Fibroblast of lung (primary cell): ENCODE data around the gene VTI1A. TPM values are rescaled to one million over a fixed set of nuclear protein-coding genes. Genes with fewer than 3 reads are reported as not detected.

Source experiments
- DNase-seq, 2 donors: peaks; one replicate each; pipeline versions ENCODE4 v3.0.0 to v3.0.0-alpha.2; 2010; ENCODE audit warnings: low read depth in 2 of 2
- H2AFZ ChIP-seq: 2 replicates; pipeline ENCODE4 v1.5.1; 2012; ENCODE audit warnings: low read length, control low read depth, inconsistent platforms
- H3K27ac ChIP-seq: 2 replicates; pipeline ENCODE4 v1.5.1; 2011; ENCODE audit warnings: low read length, control low read depth; ENCODE audit not compliant: insufficient read depth
- H3K27me3 ChIP-seq: 2 replicates; pipeline ENCODE4 v1.5.1; 2011; ENCODE audit warnings: mild to moderate bottlenecking, low read length; ENCODE audit not compliant: control insufficient read depth, insufficient read depth
- H3K36me3 ChIP-seq: 2 replicates; pipeline ENCODE4 v1.5.1; 2011; ENCODE audit warnings: low read length; ENCODE audit not compliant: control insufficient read depth, insufficient read depth
- H3K4me1 ChIP-seq: 2 replicates; pipeline ENCODE4 v1.5.1; 2011; ENCODE audit warnings: low read length; ENCODE audit not compliant: control insufficient read depth, insufficient read depth; ENCODE audit errors: extremely low read depth
- H3K4me2 ChIP-seq: 2 replicates; pipeline ENCODE4 v1.5.1; 2011; ENCODE audit warnings: low read length, control low read depth; ENCODE audit not compliant: insufficient read depth; ENCODE audit errors: extremely low read depth
- H3K4me3 ChIP-seq, 4 experiments: fragments of 200-600 bp in 1 of 4; sonication (generic) in 1 of 4; replicated peaks in 1 of 4; 2 replicates each; pipeline ENCODE4 v1.5.1; 2011 to 2016; ENCODE audit warnings: low read length in 4 of 4, low read depth in 3 of 4, mild to moderate bottlenecking in 3 of 4, control low read depth in 2 of 4, inconsistent platforms in 1 of 4, mixed read lengths in 1 of 4; ENCODE audit not compliant: insufficient read depth in 1 of 4; ENCODE audit errors: control extremely low read depth in 1 of 4
- H3K79me2 ChIP-seq: 2 replicates; pipeline ENCODE4 v1.5.1; 2012; ENCODE audit warnings: mild to moderate bottlenecking, low read length, inconsistent platforms; ENCODE audit not compliant: control insufficient read depth, insufficient read depth
- H3K9ac ChIP-seq: 2 replicates; pipeline ENCODE4 v1.5.1; 2011; ENCODE audit warnings: mild to moderate bottlenecking, low read length, control low read depth; ENCODE audit not compliant: insufficient read depth
- H3K9me3 ChIP-seq: 2 replicates; pipeline ENCODE4 v1.5.1; 2012; ENCODE audit warnings: low read depth, low read length; ENCODE audit not compliant: control insufficient read depth, insufficient read depth
- H4K20me1 ChIP-seq: 2 replicates; pipeline ENCODE4 v1.5.1; 2011; ENCODE audit warnings: low read length; ENCODE audit not compliant: control insufficient read depth, insufficient read depth; ENCODE audit errors: extremely low read depth
- EZH2 ChIP-seq: IDR thresholded peaks from 2 replicates; pipeline ENCODE4 v1.5.1; 2012; ENCODE audit warnings: low read length, control low read depth, mild to moderate bottlenecking; ENCODE audit errors: missing control alignments
- polyA plus RNA-seq, 2 donors: library from polyadenylated mRNA; depleted of rRNA in 1 of 2; stranded (reverse) in 1 of 2; unstranded in 1 of 2; fragments of >200 nt; gene quantifications; 2 replicates each; pipeline ENCODE4 v1.2.1, GENCODE V29; 2011 to 2012; ENCODE audit warnings: missing spikeins in 1 of 2
- total RNA-seq: library from RNA; depleted of rRNA; stranded (reverse); fragments of >200 nt; gene quantifications from 2 replicates; pipeline ENCODE4 v1.2.1, GENCODE V29; 2014
- TF ChIP-seq, protein P1 (sequence below), 2 donors: IDR thresholded peaks in 1 of 2; conservative IDR thresholded peaks in 1 of 2; 1 replicate in 1 of 2; 2 replicates in 1 of 2; pipeline ENCODE4 v1.5.1; 2011 to 2012; ENCODE audit warnings: low read length in 2 of 2, control low read depth in 1 of 2, inconsistent platforms in 1 of 2, low read depth in 1 of 2, mild to moderate bottlenecking in 1 of 2

VTI1A gene
- total and polyA plus RNA-seq, 2 donors (not counting 1 experiment from before 2014, with no cell fraction given) = 19.1 to 30.9 TPM

DNA sequence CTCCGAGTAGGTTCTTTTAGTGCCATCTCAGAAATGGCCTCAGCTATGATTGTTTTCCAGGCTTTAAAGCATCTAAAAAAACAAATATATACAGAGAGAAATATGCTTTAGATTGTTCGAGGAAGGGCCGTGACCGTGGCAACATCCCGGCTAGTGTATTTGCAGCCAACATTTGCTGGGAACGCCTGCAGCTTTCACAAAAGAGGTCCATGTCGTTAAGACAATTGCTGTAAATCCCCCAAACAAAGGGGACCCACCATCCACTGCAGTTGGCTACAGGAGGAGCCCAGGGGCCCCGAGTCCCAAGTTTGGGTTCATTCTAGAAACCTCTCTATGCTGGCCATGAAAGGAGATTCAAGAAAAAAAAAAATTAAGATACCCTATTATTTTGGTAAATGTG, 350.2 kb downstream of the VTI1A start:
- peaks cover 2% of the 10 kb centered on the region for H3K4me1 ChIP-seq
- TF ChIP-seq, protein P1, sequence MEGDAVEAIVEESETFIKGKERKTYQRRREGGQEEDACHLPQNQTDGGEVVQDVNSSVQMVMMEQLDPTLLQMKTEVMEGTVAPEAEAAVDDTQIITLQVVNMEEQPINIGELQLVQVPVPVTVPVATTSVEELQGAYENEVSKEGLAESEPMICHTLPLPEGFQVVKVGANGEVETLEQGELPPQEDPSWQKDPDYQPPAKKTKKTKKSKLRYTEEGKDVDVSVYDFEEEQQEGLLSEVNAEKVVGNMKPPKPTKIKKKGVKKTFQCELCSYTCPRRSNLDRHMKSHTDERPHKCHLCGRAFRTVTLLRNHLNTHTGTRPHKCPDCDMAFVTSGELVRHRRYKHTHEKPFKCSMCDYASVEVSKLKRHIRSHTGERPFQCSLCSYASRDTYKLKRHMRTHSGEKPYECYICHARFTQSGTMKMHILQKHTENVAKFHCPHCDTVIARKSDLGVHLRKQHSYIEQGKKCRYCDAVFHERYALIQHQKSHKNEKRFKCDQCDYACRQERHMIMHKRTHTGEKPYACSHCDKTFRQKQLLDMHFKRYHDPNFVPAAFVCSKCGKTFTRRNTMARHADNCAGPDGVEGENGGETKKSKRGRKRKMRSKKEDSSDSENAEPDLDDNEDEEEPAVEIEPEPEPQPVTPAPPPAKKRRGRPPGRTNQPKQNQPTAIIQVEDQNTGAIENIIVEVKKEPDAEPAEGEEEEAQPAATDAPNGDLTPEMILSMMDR (conservative IDR thresholded peaks at IDR 0.05 in 1 of 2, IDR thresholded peaks at IDR 0.05 in 1 of 2; ENCODE audit: low read depth in 1 of 2, low read length in 2 of 2) = no peak
- TF ChIP-seq EZH2 = no peak

DNA sequence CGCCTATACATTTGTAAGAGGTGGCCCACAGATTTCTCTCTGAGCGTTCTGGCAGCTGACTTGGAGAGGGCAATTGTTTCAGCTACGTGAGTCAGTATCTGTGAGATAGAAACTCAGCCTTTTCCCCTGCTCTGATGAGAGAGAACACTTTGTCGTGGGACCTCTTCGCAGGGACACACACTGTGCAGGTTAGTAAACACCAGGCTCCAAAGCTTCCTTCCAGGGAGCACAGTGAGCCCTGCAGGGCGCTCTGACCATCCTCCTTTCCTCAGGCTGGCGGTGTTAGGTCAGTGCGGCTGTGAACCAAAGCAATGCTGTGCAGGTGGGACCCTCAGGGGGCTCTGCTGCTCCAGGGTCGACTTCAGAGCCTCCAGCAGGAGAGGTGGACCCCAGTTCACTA, 350.8 kb downstream of the VTI1A start:
- no peaks in the 10 kb centered on the region for H3K9me3 ChIP-seq
- H4K20me1 ChIP-seq = no peaks in the 10 kb centered on the region
- H3K79me2 ChIP-seq = no peaks in the 10 kb centered on the region
- no peak overlapping the region for H3K4me2 ChIP-seq
- TF ChIP-seq EZH2 = no peak
- TF ChIP-seq, protein P1 (conservative IDR thresholded peaks at IDR 0.05 in 1 of 2, IDR thresholded peaks at IDR 0.05 in 1 of 2; ENCODE audit: low read depth in 1 of 2, low read length in 2 of 2) = no peak
- H3K4me3 ChIP-seq = no peak overlapping the region
- no peak overlapping the region for H3K9ac ChIP-seq
- H3K27ac ChIP-seq = no peak overlapping the region
- peaks cover 2% of the 10 kb centered on the region for H3K4me1 ChIP-seq
- no peaks in the 10 kb centered on the region for H3K36me3 ChIP-seq
- no peak overlapping the region for H2AFZ ChIP-seq
- no peaks in the 10 kb centered on the region for H3K27me3 ChIP-seq
- no peak for DNase-seq

More for the DNA sequence above, 350.2 kb downstream of the VTI1A start:
- no peaks in the 10 kb centered on the region for H3K27me3 ChIP-seq
- no peak overlapping the region for H3K4me3 ChIP-seq
- H3K9me3 ChIP-seq = no peaks in the 10 kb centered on the region
- DNase-seq = no peak
- H4K20me1 ChIP-seq = no peaks in the 10 kb centered on the region
- no peak overlapping the region for H3K9ac ChIP-seq
- H3K79me2 ChIP-seq = no peaks in the 10 kb centered on the region
- H3K36me3 ChIP-seq = no peaks in the 10 kb centered on the region
- no peak overlapping the region for H3K4me2 ChIP-seq
- no peak overlapping the region for H2AFZ ChIP-seq
- no peak overlapping the region for H3K27ac ChIP-seq

DNA sequence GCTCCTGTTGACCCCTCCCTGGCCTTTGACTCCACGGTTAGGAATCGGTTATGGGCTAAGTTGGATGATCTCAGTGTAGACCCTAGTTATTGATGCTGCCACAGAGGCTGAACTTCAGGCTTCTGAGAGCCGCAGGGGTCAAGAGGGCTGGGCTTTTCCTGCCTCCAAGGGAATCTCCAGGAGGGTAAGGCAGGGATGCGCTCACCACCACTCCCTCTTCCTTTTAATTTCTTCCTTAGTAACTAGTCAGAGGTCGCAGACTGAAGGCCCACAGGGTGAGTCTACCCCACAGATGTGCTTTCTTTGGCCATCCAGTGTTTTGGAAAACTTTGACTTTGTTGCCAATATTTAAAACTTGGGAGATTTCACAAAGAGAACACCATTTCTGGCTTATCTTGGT, 352.0 kb downstream of the VTI1A start:
- Histone ChIP-seq H3K9me3 (no peaks in the 10 kb centered on the region), H3K27me3 (no peaks in the 10 kb centered on the region), H3K4me3 (no peak overlapping the region), H3K36me3 (no peaks in the 10 kb centered on the region), H3K27ac (no peak overlapping the region), H3K9ac (no peak overlapping the region), H3K4me2 (no peak overlapping the region), H3K79me2 (no peaks in the 10 kb centered on the region), H3K4me1 (no peaks in the 10 kb centered on the region), H4K20me1 (no peaks in the 10 kb centered on the region), H2AFZ (no peak overlapping the region)
- DNase-seq = no peak
- TF ChIP-seq, protein P1 (conservative IDR thresholded peaks at IDR 0.05 in 1 of 2, IDR thresholded peaks at IDR 0.05 in 1 of 2; ENCODE audit: low read depth in 1 of 2, low read length in 2 of 2) = no peak
- TF ChIP-seq EZH2 = no peak
